ENCODE data around the gene ITGA2B.
"Not testable (repeated sequence)": the region's sequence is repeated elsewhere in the genome, so short reads cannot be mapped to it uniquely, and the experiment has no call there.

The ITGA2B gene

GRCh38 chr17:44343510-44344209 is 45.8 kb downstream of the ITGA2B start:
- DNase-seq (ENCODE audit: low read depth, low spot score), result no peak
- H3K4me3 ChIP-seq (ENCODE audit: low read length), result no peak overlapping the region

GRCh38 chr17:44340553-44340952 is 48.9 kb downstream of the ITGA2B start:
- H3K4me3 ChIP-seq (ENCODE audit: low read length); DNase-seq (ENCODE audit: low read depth, low spot score): not testable (repeated sequence)

- H3K4me3 ChIP-seq (ENCODE audit: low read length), result no peak overlapping the region
- no peak for DNase-seq (ENCODE audit: low read depth, low spot score)
Observed at GRCh38 chr17:44338702-44339101, 50.7 kb downstream of the ITGA2B start.

- no peak for DNase-seq (ENCODE audit: low read depth, low spot score)
- H3K4me3 ChIP-seq (ENCODE audit: low read length), result no peak overlapping the region
Observed at GRCh38 chr17:44335968-44336367, 53.5 kb downstream of the ITGA2B start.

- no peak for DNase-seq (ENCODE audit: low read depth, low spot score)
- no peak overlapping the region for H3K4me3 ChIP-seq (ENCODE audit: low read length)
Observed at GRCh38 chr17:44335564-44335963, 53.9 kb downstream of the ITGA2B start.

- no peak for DNase-seq (ENCODE audit: low read depth, low spot score)
- H3K4me3 ChIP-seq (ENCODE audit: low read length), result no peak overlapping the region
Observed at GRCh38 chr17:44334727-44335126, 54.7 kb downstream of the ITGA2B start.

GRCh38 chr17:44334315-44334714 is 55.1 kb downstream of the ITGA2B start:
- DNase-seq (ENCODE audit: low read depth, low spot score), result no peak

GRCh38 chr17:44333371-44333770 is 56.1 kb downstream of the ITGA2B start:
- no peak for DNase-seq (ENCODE audit: low read depth, low spot score)
- no peak overlapping the region for H3K4me3 ChIP-seq (ENCODE audit: low read length)

More at GRCh38 chr17:44334315-44334714, 55.1 kb downstream of the ITGA2B start:
- no peak overlapping the region for H3K4me3 ChIP-seq (ENCODE audit: low read length)

GRCh38 chr17:44331249-44331760 is 58.1 kb downstream of the ITGA2B start:
- H3K4me3 ChIP-seq (ENCODE audit: low read length), result peak overlapping the region; percentile 15
- peak; percentile 67 for DNase-seq (ENCODE audit: low read depth, low spot score)

GRCh38 chr17:44330263-44330662 is 59.2 kb downstream of the ITGA2B start:
- not testable (repeated sequence) for DNase-seq (ENCODE audit: low read depth, low spot score)

GRCh38 chr17:44329516-44329915 is 59.9 kb downstream of the ITGA2B start:
- DNase-seq (ENCODE audit: low read depth, low spot score); H3K4me3 ChIP-seq (ENCODE audit: low read length): not testable (repeated sequence)

More at GRCh38 chr17:44330263-44330662, 59.2 kb downstream of the ITGA2B start:
- not testable (repeated sequence) for H3K4me3 ChIP-seq (ENCODE audit: low read length)

GRCh38 chr17:44327715-44328449 is 61.6 kb downstream of the ITGA2B start:
- no peak for DNase-seq (ENCODE audit: low read depth, low spot score)
- H3K4me3 ChIP-seq (ENCODE audit: low read length), result no peak overlapping the region

GRCh38 chr17:44326861-44327444 is 62.5 kb downstream of the ITGA2B start:
- DNase-seq (ENCODE audit: low read depth, low spot score), result peak; percentile 94
- peak overlapping the region; percentile 16; the same call in 1 of the 2 replicates for H3K4me3 ChIP-seq (ENCODE audit: low read length)

GRCh38 chr17:44324571-44325275 is 64.7 kb downstream of the ITGA2B start, which contains the start of gene SLC25A39:
SLC25A39 (minus strand) TSS chr17:44324823; CDS start chr17:44323562, 1,261 bp downstream.
- peak; percentile 82 for DNase-seq (ENCODE audit: low read depth, low spot score)

GRCh38 chr17:44324092-44324570 is 65.3 kb downstream of the ITGA2B start:
- DNase-seq (ENCODE audit: low read depth, low spot score), result no peak
- H3K4me3 ChIP-seq (ENCODE audit: low read length), result peak overlapping the region; percentile 82

More at GRCh38 chr17:44324571-44325275, 64.7 kb downstream of the ITGA2B start, which contains the start of gene SLC25A39:
- H3K4me3 ChIP-seq (ENCODE audit: low read length), result peak within 1 kb of the TSS; percentile 82

GRCh38 chr17:44323359-44324091 is 65.9 kb downstream of the ITGA2B start:
- H3K4me3 ChIP-seq (ENCODE audit: low read length), result peak overlapping the region; percentile 82
- DNase-seq (ENCODE audit: low read depth, low spot score), result no peak

GRCh38 chr17:44322236-44322895 is 67.1 kb downstream of the ITGA2B start:
- no peak overlapping the region for H3K4me3 ChIP-seq (ENCODE audit: low read length)
- DNase-seq (ENCODE audit: low read depth, low spot score), result no peak
